Germinal center (tissue), 1 donor: Measurements from ENCODE around the gene ZNF831.

ENCODE experiments used
- DNase-seq: peaks from one replicate; pipeline ENCODE4 v3.0.0; 2012; ENCODE audit warnings: mixed read lengths, low spot score

The ZNF831 gene

GRCh38 chr20:59214606-59215547, 51.3 kb downstream of the ZNF831 start:
- DNase-seq, result no peak

- no peak for DNase-seq
These were observed 53.6 kb downstream of the ZNF831 start for GRCh38 chr20:59217173-59217572.

GRCh38 chr20:59217794-59218280, 54.2 kb downstream of the ZNF831 start:
- no peak for DNase-seq

- no peak for DNase-seq
These were observed 55.6 kb downstream of the ZNF831 start for GRCh38 chr20:59219211-59219610.

- no peak for DNase-seq
These were observed 56.5 kb downstream of the ZNF831 start for GRCh38 chr20:59220161-59220560.

GRCh38 chr20:59221049-59221706, 57.6 kb downstream of the ZNF831 start:
- DNase-seq, result no peak

- no peak for DNase-seq
These were observed 58.2 kb downstream of the ZNF831 start for GRCh38 chr20:59221707-59222252.

- DNase-seq, result peak; percentile 83
These were observed 58.9 kb downstream of the ZNF831 start for GRCh38 chr20:59222253-59223181.

GRCh38 chr20:59223182-59223601, 59.6 kb downstream of the ZNF831 start:
- no peak for DNase-seq

- no peak for DNase-seq
These were observed 60.1 kb downstream of the ZNF831 start for GRCh38 chr20:59223750-59224149.

- DNase-seq, result no peak
These were observed 60.6 kb downstream of the ZNF831 start for GRCh38 chr20:59224236-59224635.

GRCh38 chr20:59230385-59230784, 66.8 kb downstream of the ZNF831 start:
- DNase-seq, result no peak

- no peak for DNase-seq
These were observed 67.6 kb downstream of the ZNF831 start for GRCh38 chr20:59231124-59231804.

GRCh38 chr20:59232618-59233017, 69.0 kb downstream of the ZNF831 start:
- no peak for DNase-seq

- no peak for DNase-seq
These were observed 71.6 kb downstream of the ZNF831 start for GRCh38 chr20:59235226-59235625.

GRCh38 chr20:59240006-59240405, 76.4 kb downstream of the ZNF831 start:
- DNase-seq, result no peak

GRCh38 chr20:59242714-59243626, 79.3 kb downstream of the ZNF831 start:
- DNase-seq, result no peak

GRCh38 chr20:59246691-59247400, 83.2 kb downstream of the ZNF831 start:
- no peak for DNase-seq
